GM21526 (cell line): ENCODE results near the gene CHST13.

ENCODE experiments used
- ATAC-seq: cut with Tn5 transposase; IDR thresholded peaks from one replicate; pipeline ENCODE4 v1.9.1; 2021; ENCODE audit warnings: moderate library complexity; ENCODE audit not compliant: unreplicated experiment, low FRiP score

The CHST13 gene

DNA sequence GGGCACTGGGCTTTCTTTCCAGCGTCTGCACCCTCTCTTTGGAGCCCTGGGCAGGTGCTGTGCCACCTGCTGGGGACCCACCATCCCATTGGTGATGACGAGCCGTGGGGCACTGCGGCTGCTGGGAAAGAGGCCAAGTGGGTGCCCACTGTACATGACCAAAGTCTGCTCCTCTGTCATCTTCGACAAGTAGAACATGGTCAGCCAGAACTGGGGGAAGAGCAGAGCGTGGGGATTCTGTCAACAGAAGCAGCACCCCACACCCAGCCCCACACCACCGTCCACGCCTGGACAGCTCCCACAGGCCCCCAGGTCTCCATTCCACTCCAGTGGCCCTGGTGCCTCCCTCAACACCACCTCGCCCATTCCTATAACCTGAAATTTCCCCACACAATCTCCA is 16.1 kb upstream of the CHST13 start:
- no peak for ATAC-seq

DNA sequence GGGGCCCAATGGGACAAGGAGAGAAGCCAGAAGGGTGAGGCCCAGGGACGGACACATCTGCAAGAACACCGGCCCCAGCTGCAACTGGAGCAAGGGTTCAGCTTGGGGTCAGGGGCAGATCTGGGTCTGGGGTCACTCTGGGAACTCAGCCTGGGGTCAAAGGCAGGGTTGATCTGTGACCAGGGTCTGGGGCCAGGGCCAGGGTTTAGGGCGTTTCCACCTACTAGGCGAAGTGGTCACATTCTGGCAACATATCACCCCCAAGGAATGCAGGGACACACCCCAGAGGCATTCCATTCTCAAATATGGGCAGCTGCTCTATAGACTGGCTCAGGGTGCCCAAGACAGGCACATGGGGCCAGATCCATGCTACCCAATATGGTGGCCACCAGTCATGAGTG is 15.4 kb upstream of the CHST13 start:
- no peak for ATAC-seq

DNA sequence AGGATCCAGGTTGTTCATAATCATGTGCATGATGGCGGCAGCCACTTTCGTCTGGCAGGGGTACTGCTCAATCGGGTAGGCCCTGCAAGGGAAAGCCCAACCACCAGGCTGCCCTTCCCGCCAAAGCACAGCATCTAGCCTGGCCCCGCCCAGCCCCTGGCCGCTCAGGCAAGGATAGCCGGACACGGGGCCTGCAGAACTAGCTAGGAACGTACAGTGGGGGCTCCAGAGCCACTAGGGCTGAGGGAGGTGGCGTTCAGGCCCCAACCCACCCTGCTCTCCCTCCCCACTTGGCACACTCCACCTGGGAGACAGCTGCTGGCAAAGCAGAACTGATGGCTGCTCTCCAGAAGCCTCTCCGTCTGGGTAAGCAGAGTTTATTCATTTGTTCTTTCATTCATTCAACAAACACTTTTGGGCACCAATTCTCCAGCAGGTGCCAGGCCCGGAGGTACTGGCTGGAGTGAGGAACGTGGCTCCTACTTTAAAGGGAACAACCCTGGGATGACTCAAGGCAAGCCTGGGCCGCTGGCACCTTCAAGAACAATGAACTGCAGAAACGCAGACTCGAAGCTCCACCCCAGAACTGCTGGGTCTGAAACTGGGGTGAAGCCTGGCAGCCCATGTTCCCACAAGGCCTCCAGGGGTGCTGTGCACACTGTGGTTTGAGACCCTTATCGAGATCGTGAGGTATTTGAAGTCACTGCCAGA is 14.2 kb upstream of the CHST13 start:
- ATAC-seq = no peak

DNA sequence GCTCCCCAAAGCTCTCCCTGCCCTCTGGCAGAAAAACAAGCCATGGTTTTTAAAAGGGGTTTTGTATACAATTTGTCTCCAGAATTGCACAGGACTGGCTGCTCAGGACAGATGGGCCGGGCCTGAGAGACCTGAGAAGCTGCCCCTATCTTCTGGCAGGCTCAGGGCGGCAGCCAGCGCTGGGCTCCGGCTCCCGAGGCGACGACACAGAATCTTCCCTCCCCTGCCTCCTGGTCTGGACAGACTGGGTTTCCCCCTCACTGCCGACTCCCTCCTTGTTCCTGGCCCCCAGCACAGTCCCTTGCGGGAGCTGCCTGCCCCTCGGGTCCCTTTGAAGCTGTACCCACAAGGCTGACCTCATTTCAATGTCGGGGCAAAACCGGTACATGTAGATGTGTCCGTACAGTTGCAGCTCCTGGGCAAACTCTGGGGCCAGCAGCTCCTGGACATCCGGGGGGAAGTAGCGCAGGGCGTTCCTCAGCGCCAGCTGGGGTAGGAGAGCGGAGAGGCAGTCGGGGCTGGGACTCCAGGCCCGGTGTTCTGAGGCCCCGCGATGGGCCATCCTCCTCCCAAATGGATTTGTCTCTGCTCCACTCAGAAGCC is 13.5 kb upstream of the CHST13 start:
- no peak for ATAC-seq

DNA sequence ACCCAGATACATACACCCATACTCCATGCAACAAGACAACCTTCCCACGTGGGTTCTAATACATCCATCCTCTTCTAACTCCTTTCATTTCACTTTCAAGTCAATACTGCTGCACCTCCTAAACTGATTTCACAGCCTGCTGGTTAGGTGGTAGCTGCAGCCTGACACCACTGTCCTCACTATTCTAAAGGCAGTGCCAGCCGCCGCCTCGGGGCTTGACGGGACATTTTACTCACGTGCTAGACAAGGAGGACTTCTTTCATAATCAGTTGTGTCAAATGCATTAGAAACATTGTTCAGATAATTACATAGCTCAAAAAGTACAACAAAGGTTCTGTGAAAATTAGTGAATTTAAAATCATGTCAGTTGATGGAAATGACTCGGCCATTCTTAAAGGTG is 12.7 kb upstream of the CHST13 start:
- ATAC-seq = no peak

DNA sequence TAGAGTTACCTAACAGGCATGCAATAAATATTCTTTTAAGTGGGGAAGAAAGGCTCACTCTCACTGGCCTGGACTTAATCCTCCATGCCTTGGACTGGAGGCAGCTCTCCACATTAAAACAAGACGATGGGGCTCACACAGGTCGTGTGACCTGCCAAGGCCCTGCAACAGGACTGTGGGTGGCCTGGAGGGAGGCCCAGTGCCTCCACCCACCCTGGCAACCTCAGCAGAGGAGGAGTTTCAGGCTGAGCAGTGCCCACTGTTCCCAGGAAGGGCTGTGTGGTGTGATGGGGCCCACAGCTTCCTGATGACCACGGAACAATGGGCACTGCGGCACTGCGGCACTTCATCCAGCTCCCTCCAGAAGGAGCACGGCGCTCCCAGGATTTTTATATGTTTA is 11.9 kb upstream of the CHST13 start:
- no peak for ATAC-seq

DNA sequence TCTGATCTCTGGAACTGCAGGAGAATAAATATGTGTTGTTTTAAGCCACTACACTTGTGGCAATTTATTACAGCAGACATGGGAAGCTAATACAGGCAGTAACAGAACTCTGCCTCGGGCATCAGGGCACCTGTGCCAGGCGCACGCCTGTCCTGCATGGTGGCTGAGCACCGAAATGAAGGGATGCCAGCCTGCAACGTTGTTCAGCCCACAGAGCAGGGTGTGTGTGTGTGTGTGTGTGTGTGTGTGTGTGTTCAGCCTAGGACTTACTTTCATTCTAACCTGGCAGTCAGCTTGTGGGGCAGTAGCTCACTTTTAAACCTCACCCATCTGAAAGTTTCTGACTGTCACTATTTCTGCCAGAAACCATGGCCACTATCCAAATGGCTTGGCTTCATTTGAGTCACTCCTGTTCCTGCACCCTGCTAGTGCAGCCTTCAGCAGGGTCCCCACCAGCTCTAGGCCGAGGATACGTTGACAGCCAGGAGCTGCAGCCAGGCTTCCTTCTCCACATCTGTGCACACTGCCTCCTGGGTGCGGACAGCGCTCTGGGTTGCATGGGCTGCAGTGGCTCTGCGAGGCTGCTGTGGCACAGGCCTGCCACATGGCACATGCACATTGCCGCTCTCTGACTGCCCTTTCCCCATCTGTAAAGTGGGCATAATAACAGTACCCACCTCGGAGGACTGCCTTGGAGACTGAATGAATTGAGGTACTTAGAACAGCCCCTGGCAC is 10.9 kb upstream of the CHST13 start:
- ATAC-seq = no peak

DNA sequence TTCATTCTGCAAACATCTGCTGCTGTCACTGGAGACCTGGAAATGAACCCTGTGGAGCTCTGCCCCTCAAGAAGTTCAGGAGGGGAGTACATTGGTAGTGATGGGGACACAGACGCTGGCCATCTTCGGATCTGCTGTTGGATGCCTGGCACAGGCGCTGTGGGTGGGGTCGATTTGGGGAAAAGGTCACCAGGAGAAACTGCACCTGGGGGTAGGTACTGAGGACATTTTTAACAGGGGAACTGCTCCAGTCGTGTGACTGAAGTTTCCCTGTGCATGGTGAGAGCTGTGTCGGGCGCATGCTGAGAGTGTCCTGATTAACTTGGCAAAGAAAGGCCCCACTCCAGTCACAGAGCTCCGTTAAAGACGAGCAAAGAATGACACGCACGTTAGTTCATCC is 9.8 kb upstream of the CHST13 start:
- no peak for ATAC-seq

DNA sequence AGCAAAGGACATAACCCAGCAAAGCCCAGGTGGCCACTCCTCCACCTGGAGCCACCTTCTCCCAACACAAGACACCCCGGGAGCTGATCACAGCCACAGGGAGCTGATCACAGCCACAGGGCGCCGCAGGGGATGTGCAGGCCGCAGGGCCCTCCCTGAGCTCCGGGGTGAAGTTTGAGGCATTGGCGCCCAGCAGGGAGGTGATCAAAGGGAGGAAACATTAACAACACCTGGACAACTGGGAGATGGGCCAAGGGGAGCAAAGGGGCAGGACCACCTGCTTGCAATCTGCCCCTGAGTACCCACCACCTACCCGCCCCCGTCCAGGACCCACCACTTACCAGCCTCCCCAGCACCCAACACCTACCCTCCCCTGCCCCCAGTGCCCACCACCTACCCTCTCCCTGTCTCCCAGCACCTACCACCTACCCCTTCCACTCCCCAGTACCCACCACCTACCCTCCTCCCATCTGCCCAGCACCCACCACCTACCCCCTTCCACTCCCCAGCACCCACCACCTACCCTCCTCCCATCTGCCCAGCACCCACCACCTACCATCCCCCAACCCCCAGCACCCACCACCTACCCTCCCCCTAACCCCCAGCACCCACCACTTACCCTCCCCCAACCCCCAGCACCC is 8.8 kb upstream of the CHST13 start:
- ATAC-seq = no peak

DNA sequence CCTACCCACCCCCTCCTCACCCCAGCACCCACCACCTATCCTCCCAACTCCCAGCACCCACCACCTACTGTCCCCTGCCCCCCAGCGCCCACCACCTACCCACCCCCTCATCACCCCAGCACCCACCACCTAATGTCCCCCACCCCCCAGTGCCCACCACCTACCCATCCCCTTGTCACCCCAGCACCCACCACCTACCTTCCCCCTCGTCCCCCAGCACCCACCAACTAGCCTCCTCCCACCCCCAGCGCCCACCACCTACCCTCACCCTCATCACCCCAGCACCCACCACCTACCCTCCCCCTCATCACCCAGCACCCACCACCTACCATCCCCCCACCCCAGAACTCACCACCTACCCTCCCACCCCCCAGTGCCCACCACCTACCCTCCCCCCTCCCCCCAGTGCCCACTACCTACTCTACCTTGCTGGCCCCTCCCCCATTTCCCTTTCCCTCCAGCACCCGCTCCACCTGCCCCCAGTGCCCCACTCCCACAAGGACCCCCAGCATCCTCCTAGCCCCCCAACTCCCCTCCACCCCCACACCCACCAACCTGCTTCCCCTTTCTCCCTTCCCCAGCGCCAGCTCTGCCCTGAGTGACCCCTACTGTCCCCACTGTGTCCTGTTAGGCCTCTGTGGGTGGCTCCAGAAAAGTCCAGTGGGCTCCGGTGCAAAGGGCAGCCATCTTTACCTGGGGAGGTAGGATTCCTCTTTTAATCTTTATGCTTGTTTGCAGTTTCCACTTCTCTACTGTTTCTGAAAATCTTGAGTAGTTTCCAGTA is 7.6 kb upstream of the CHST13 start:
- ATAC-seq = no peak

DNA sequence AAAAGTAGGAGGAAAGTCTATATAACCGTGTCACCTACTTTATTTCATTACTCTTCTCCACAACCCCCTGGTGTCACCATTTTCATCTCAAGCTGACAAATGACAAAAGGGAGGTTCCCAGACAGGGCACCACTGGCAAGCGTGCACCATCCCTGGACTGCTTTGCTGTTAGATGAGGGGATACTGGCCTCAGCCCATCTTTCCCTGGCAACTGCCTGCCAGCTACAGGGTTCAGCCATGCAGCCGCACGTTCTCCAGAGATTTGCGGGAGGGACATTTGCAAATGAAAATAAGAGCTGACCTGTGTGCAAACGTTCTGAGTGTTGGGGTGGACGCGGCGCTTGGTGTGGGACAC is 7.0 kb upstream of the CHST13 start:
- no peak for ATAC-seq

DNA sequence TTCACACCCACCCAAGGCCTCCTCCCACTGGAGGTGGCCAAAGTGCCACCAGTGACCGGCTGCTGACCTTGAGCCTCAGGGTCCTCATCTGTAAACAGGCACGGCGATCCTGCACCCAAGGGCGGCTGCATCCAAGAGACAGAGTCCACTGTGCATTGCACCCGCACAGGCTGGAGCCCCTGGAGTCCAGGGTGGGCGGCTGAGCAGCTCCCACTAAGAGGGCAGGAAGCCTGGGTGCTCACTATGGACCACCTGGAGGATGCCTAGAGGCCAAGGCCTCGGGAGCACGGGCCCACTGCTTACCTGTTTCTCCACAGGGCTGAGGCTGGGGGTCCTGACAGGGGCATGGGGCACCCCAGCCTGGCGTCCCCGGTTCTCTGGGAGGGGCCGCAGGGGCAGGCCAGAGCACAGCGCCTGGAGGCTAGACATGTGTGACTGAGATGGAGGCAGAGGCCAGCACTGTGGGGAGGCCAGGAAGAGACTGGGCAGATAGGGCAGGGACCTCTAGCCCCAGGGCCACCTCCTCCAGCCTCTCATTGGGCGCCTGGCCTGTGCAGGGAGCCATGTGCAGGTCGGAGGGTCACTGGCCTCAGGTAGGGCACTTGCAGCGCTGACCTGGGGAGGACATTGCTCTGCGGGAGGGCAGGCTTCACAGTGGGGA is 6.5 kb upstream of the CHST13 start, which contains the start of gene UROC1:
Gene UROC1 (minus strand): TSS at position 483 of the 661 bp plus-strand sequence. CDS start 54 bp downstream, at position 429.
- no peak for ATAC-seq

DNA sequence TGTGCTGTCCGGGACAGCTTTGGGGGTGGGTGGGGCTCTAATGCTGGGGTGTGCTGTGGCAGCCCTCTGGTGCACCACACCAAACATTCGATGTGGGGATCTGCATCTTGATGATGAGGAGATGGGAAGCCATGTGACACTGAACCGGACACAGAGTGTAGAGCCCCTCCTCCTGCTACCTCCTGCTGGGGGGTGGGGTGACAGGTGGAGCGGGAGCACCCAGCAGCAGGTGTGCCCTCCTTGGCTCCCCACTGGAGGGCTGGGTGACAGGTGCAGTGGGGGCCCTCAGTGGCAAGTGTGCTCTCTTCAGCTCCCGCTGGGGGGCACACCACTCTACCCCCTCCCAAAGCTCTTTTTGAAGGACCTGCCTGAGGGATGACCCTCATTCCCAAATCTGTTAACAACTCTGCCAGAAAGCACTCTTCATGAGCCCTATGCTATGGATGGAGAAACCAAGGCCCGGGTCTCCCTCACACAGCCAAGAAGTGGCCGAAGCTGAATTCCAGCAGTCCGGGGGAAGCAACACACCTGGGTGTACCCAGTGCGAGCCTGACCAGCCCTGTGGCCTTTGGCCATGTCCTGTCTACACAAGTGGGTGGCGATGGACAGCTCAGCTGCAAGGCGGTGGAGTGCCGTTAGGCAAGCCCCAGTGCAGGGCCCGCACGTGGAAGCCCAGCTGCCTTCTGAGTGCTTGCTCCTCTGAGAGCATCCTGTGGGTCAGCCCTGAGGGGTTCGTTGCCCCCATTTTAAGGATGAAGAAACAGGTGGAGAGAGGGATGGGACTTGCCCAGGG is 5.8 kb upstream of the CHST13 start:
- no peak for ATAC-seq

DNA sequence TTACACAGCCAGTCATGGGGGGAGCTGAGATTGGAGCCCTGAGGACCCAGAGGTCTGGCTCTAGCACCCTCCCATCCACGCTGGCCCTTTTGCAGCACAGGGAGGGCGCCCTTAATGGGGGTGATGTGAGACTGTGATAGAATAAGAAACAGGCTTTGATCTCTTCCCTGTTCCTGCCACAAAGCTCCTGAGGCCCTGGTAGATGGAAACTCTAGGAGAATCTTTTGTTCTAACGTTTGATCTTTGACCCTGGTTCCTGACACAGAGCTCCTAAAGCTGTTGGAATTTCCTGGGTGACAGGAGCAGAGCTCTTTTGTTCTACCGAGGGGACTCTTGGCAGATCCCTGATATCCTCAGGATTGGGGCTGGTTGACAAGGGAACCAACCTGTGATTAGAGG is 5.2 kb upstream of the CHST13 start:
- no peak for ATAC-seq

DNA sequence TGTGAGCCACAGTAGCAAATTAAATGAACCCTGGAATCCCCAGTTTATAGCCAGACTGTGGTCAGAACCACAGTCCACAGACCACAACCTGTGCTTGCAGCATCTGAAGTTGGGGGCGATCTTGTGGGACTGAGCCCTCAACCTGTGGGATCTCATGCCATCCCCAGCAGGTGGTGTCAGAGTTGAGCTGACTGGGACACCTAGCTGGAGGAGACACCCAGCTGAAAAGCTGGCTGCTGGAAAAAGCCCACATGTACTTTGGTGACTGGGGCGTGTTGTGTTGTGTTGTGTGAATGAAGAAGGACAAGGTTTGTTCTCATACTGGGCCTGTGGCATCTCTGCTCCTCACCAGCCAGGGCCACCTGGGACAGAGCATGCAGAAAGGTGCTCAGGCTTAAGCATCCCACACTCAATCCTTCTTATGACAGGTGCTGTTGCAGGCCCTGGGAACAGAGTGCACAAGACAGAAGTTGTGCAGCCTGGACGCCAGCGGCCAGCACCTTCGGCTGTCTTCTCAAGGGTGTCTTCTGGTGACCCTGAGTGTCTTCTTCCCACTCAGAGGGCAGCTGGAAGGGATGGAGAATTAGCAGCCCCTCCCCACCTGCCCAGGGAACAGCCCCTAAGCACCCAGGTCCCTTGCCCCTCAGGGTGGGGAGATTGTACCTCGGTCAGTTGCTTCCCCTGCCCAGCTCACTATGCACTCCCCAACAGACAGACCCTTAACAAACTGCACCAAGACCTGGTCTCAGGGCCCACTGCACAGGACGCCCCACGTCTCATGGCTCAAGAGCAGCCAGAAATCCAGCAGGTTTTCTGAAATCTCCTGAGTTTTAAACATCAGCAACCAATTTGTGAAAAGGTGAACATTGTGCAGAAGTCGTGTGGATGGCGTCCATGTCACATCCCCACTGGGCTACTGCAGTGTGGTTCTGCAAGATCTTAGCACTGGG is 4.2 kb upstream of the CHST13 start:
- ATAC-seq = no peak

DNA sequence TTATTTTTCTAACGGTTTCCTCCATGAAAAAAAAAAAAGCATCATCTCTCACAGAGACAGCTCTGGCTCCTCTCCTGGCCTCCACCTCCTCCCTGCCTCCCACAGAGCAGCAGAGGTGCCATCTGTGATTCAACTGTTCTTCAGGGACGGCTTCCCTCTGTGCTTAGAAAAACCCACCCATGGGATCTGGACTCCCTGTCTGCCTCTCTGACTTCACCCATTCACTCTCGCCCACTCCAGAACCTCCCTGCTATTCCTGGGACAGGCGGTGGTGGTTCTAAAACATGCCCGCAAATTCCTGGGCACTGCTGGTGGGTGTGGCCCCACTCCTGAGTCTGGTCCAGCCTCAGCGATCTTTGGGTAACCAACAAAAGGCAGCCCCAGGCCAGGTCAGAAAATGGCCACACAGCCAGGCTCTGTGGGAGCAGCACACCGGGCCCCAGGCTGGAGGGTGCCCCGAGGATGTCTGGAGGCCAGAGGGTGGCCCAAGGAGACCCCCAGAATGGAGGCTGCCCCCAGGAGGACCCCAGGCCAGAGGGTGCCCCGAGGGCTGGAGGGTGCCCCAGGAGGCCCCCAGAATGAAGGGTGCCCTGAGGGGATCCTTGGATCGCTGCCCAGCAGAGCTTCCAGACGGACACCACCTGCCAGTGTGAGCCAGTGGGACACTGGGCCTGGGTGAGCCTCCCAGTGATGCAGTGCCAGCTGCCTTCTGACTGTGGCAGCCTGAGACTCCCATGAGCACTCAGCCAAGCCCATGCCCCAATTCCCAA is 2.6 kb upstream of the CHST13 start:
- ATAC-seq = no peak

DNA sequence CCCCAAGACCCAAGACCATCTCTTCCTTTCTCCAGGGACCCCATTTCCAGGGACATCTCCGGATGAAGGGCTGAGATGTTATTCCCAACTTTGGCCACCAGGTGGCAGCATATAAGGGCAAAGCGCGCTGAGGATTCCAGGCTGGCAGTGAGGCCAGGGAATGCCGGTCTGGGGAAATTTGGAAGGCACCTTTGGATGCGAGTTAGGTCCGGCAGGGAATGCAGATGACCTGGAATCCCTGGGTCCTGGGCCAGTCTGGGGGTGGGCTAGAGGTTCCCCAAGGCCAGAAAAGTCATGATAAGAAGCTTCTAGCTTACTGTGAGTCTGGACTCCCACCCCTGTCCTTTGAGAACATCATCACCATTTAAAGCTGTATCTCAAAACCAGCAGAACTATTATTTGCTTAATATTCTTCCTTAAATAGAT is 1.6 kb upstream of the CHST13 start:
- ATAC-seq = no peak
